Chondrocyte (in vitro differentiated cells): ENCODE data around the gene ACSS3. TPM values are rescaled to one million over a fixed set of nuclear protein-coding genes. Genes with fewer than 3 reads are reported as not detected.
"Not testable (repeated sequence)": the region's sequence is repeated elsewhere in the genome, so short reads cannot be mapped to it uniquely, and the experiment has no call there.

Source experiments
- DNase-seq: peaks from one replicate; pipeline ENCODE4 v3.0.0; 2021; ENCODE audit warnings: mixed read lengths, low spot score
- H3K27ac Mint-ChIP-seq: one replicate; pipeline ENCODE4 v1.8.0; 2021; ENCODE audit warnings: mild to moderate bottlenecking, moderate library complexity, mixed read lengths; ENCODE audit not compliant: unreplicated experiment
- H3K27me3 Mint-ChIP-seq: 2 replicates; pipeline ENCODE4 v1.8.0; 2021; ENCODE audit warnings: low read depth, mixed read lengths
- H3K36me3 Mint-ChIP-seq: 2 replicates; pipeline ENCODE4 v1.8.0; 2021; ENCODE audit warnings: low read depth, mixed read lengths
- H3K4me1 Mint-ChIP-seq: 2 replicates; pipeline ENCODE4 v1.8.0; 2021; ENCODE audit warnings: low read depth, mild to moderate bottlenecking, mixed read lengths
- H3K4me3 Mint-ChIP-seq: one replicate; pipeline ENCODE4 v1.8.0; 2021; ENCODE audit warnings: mild to moderate bottlenecking, moderate library complexity, mixed read lengths; ENCODE audit not compliant: unreplicated experiment
- H3K9me3 Mint-ChIP-seq: 2 replicates; pipeline ENCODE4 v1.8.0; 2021; ENCODE audit warnings: low read depth, mixed read lengths
- long read RNA-seq: library from polyadenylated mRNA; stranded (forward); transcript quantifications from one replicate; pipeline ENCODE4 v2.0.0, GENCODE V29; 2021
- total RNA-seq: library from RNA; stranded (reverse); gene quantifications from 3 replicates; pipeline ENCODE4 v1.2.1, GENCODE V29; 2021
- TF ChIP-seq, protein P1 (sequence below): fragments of 200-600 bp; sonication (generic); IDR thresholded peaks from 2 replicates; pipeline ENCODE4 v1.5.0; 2021; ENCODE audit warnings: antibody characterized with exemption, mild to moderate bottlenecking, moderate library complexity

Gene ACSS3, protein sequence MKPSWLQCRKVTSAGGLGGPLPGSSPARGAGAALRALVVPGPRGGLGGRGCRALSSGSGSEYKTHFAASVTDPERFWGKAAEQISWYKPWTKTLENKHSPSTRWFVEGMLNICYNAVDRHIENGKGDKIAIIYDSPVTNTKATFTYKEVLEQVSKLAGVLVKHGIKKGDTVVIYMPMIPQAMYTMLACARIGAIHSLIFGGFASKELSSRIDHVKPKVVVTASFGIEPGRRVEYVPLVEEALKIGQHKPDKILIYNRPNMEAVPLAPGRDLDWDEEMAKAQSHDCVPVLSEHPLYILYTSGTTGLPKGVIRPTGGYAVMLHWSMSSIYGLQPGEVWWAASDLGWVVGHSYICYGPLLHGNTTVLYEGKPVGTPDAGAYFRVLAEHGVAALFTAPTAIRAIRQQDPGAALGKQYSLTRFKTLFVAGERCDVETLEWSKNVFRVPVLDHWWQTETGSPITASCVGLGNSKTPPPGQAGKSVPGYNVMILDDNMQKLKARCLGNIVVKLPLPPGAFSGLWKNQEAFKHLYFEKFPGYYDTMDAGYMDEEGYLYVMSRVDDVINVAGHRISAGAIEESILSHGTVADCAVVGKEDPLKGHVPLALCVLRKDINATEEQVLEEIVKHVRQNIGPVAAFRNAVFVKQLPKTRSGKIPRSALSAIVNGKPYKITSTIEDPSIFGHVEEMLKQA
- 1.9 to 5.6 TPM (median 2.2 TPM) in 3 replicates for total RNA-seq
- long read RNA-seq, full-length matches to known transcripts, result 8 of 8 reads
- long read RNA-seq, partial matches to known transcripts, result 0 of 8 reads
- long read RNA-seq, other reads (novel, unspliced or antisense), result 0 of 8 reads

DNA sequence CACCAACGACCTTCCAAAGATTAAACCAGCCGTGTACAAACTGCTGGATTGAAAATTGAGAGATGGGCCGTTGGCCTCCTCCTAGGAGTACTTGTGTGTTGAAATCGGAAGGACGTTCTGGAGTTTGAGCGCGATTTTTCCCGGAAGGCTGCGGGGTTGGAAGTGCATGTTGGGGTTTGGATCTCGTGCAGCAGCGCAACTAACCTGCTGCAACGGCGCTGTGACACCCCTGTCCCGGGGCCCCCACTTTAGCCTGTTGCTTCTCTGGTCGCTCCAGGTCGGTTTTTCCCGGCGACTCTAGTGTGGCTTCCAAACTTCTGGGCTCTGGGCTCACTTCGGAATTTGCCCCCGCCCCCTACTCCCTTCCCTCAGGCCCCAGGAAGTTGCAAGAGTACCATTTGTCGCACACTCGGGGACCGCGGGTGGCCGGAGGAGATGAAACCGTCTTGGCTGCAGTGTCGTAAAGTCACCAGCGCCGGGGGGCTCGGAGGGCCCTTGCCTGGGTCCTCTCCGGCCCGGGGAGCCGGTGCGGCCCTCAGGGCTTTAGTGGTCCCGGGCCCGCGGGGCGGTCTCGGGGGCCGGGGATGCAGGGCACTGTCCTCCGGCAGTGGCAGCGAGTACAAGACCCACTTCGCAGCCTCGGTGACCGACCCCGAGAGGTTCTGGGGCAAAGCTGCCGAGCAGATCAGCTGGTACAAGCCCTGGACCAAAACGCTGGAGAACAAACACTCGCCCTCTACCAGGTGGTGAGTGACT, at the start of gene ACSS3:
Gene ACSS3 (plus strand): TSS at position 394 of the 756 bp plus-strand sequence. CDS start 42 bp downstream, at position 436.
- H3K27ac Mint-ChIP-seq, result no peak within 1 kb of the TSS
- no peaks in the 10 kb centered on the region for H3K9me3 Mint-ChIP-seq
- H3K36me3 Mint-ChIP-seq, result no peaks in the 10 kb centered on the region
- H3K4me1 Mint-ChIP-seq, result peaks cover 16% of the 10 kb centered on the region
- DNase-seq, result peak; percentile 70
- H3K4me3 Mint-ChIP-seq, result peak within 1 kb of the TSS; percentile 72
- TF ChIP-seq, protein P1, sequence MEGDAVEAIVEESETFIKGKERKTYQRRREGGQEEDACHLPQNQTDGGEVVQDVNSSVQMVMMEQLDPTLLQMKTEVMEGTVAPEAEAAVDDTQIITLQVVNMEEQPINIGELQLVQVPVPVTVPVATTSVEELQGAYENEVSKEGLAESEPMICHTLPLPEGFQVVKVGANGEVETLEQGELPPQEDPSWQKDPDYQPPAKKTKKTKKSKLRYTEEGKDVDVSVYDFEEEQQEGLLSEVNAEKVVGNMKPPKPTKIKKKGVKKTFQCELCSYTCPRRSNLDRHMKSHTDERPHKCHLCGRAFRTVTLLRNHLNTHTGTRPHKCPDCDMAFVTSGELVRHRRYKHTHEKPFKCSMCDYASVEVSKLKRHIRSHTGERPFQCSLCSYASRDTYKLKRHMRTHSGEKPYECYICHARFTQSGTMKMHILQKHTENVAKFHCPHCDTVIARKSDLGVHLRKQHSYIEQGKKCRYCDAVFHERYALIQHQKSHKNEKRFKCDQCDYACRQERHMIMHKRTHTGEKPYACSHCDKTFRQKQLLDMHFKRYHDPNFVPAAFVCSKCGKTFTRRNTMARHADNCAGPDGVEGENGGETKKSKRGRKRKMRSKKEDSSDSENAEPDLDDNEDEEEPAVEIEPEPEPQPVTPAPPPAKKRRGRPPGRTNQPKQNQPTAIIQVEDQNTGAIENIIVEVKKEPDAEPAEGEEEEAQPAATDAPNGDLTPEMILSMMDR, result no peak
- no peaks in the 10 kb centered on the region for H3K27me3 Mint-ChIP-seq

DNA sequence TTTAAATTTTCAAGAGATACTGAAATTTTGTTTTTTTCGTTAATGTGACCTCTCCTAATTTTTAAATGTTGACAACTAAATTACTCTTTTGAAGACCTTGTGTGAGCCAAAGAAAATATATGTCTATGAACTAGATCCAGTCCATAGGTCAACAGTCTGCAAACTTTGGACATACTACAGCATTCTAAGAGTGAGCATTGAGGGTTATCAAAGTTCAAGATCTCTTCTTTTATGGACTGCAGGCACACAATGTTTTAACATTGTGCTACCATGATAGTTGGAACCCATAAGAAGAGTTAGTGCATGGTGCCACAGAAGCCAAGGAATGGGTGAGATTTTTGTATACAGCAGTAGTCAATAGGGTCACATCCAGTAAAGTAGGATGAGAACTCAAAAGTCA, 43.0 kb upstream of the ACSS3 start:
- no peaks in the 10 kb centered on the region for H3K36me3 Mint-ChIP-seq
- H3K4me1 Mint-ChIP-seq, result no peaks in the 10 kb centered on the region
- H3K9me3 Mint-ChIP-seq, result peaks cover 6% of the 10 kb centered on the region
- no peak overlapping the region for H3K4me3 Mint-ChIP-seq
- no peaks in the 10 kb centered on the region for H3K27me3 Mint-ChIP-seq
- TF ChIP-seq, protein P1, result no peak
- no peak for DNase-seq
- no peak overlapping the region for H3K27ac Mint-ChIP-seq

DNA sequence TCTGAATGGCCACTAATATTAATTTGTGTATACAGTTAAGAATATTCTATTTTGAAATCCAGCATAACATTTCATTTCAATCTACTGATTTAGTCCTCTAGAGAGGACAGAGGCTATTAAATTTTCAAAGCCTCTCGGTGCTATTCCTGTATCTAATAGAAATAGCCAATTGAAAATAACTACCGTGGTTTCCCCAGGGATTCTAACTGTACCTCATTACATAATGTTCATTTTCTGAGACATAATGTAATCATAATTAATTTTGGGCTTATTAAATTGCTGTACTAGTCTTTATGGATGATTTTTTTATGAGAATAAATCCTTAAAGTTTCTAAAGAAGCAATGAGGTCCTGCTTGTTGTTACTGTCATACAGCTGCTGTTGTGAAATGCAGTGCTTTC, 38.6 kb upstream of the ACSS3 start:
- Mint-ChIP-seq H3K27ac (no peak overlapping the region), H3K9me3 (no peaks in the 10 kb centered on the region), H3K4me1 (no peaks in the 10 kb centered on the region), H3K4me3 (no peak overlapping the region), H3K36me3 (no peaks in the 10 kb centered on the region), H3K27me3 (peaks cover 4% of the 10 kb centered on the region)
- no peak for DNase-seq
- TF ChIP-seq, protein P1, result no peak

DNA sequence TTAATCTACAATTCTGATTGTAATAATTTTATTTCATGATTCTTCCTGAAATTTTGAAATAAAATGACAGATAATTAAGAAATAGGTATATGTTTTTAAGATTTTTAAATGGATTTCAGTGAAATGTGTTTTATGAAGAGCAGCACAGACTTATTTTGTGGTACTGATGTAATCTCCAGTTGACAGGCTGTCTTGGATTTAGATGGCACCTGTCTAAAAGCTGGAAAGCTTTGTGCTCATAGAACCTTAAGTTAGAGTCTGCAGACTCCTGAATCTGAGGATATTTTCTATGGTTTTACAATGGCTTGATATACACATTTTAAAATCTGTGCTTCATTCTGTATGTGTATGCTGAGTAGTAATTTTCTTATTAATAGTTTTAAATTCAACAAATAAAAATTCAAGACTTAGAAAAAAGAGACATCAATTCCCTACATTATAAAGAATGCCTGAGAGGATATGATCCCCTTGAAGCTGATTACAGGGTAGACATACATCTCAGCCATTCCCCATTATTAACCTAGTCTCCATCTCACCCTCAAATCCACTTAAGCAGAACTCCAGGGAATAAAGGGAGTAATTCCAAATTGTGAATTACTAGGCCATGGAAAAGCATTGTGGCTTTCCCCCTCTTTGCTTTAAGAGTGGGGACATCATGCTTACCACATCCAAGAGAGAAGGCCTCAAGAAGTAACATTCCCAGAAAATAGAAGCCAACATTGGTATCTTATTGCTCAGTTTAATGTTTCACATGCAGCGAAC, 33.7 kb upstream of the ACSS3 start:
- H3K36me3 Mint-ChIP-seq, result no peaks in the 10 kb centered on the region
- no peak overlapping the region for H3K4me3 Mint-ChIP-seq
- H3K27ac Mint-ChIP-seq, result no peak overlapping the region
- peaks cover 5% of the 10 kb centered on the region for H3K27me3 Mint-ChIP-seq
- H3K4me1 Mint-ChIP-seq, result no peaks in the 10 kb centered on the region
- H3K9me3 Mint-ChIP-seq, result no peaks in the 10 kb centered on the region
- no peak for DNase-seq
- TF ChIP-seq, protein P1, result no peak

- not testable (repeated sequence) for H3K36me3 Mint-ChIP-seq, H3K4me3 Mint-ChIP-seq, H3K27ac Mint-ChIP-seq, H3K4me1 Mint-ChIP-seq
- H3K9me3 Mint-ChIP-seq, result peaks cover 21% of the 10 kb centered on the region
- peak; percentile 75 for DNase-seq
- peaks cover 15% of the 10 kb centered on the region for H3K27me3 Mint-ChIP-seq
These were observed 12.9 kb upstream of the ACSS3 start for GRCh38 chr12:81064971-81065370.
